Keratinocyte (primary cell): Measurements from ENCODE around the gene QSOX2. TPM values are rescaled to one million over a fixed set of nuclear protein-coding genes. Genes with fewer than 3 reads are reported as not detected.

Experiments used
- DNase-seq: peaks from one replicate; pipeline ENCODE4 v3.0.0-alpha.2; 2011; ENCODE audit warnings: low read depth, missing footprints, low spot score
- FAIRE-seq: peaks from 2 replicates; lab custom pipeline; 2011; peaks lifted over from hg19 to GRCh38; lab: Jason Lieb, UNC
- H2AFZ ChIP-seq: 2 replicates; pipeline ENCODE4 v1.6.0; 2012; ENCODE audit warnings: low read length, control low read depth, inconsistent platforms; ENCODE audit not compliant: control insufficient read depth
- H3K27ac ChIP-seq: 2 replicates; pipeline ENCODE4 v1.5.1; 2011; ENCODE audit warnings: low read length; ENCODE audit not compliant: control insufficient read depth, insufficient read depth
- H3K27me3 ChIP-seq: 3 replicates; pipeline ENCODE4 v1.6.0; 2011; ENCODE audit warnings: low read length; ENCODE audit not compliant: control insufficient read depth, insufficient read depth; ENCODE audit errors: extremely low read depth
- H3K36me3 ChIP-seq, 2 experiments: 2 replicates in 1 of 2; 3 replicates in 1 of 2; pipeline ENCODE4 v1.5.1; 2011; ENCODE audit warnings: low read length in 2 of 2, mild to moderate bottlenecking in 1 of 2; ENCODE audit not compliant: control insufficient read depth in 2 of 2, insufficient read depth in 2 of 2; ENCODE audit errors: extremely low read depth in 1 of 2
- H3K4me1 ChIP-seq: 3 replicates; pipeline ENCODE4 v1.5.1; 2011; ENCODE audit warnings: low read length; ENCODE audit not compliant: control insufficient read depth, insufficient read depth; ENCODE audit errors: extremely low read depth
- H3K4me2 ChIP-seq: 3 replicates; pipeline ENCODE4 v1.6.0; 2011; ENCODE audit warnings: low read depth, low read length; ENCODE audit not compliant: control insufficient read depth, insufficient read depth; ENCODE audit errors: extremely low read depth
- H3K4me3 ChIP-seq, 3 experiments: fragments of 200-600 bp in 1 of 3; sonication (generic) in 1 of 3; 2 replicates in 2 of 3; 3 replicates in 1 of 3; pipeline ENCODE4 v1.5.1; 2011 to 2016; ENCODE audit warnings: low read length in 3 of 3, mild to moderate bottlenecking in 3 of 3, control low read depth in 2 of 3, inconsistent platforms in 1 of 3, low read depth in 1 of 3, mixed read lengths in 1 of 3, mixed run types in 1 of 3, moderate library complexity in 1 of 3; ENCODE audit not compliant: control insufficient read depth in 2 of 3, insufficient read depth in 2 of 3; ENCODE audit errors: extremely low read depth in 1 of 3
- H3K79me2 ChIP-seq: 2 replicates; pipeline ENCODE4 v1.6.0; 2012; ENCODE audit warnings: low read length; ENCODE audit not compliant: control insufficient read depth, insufficient read depth
- H3K9ac ChIP-seq: 3 replicates; pipeline ENCODE4 v1.6.0; 2011; ENCODE audit warnings: low read length; ENCODE audit not compliant: control insufficient read depth, insufficient read depth; ENCODE audit errors: extremely low read depth
- H3K9me1 ChIP-seq: 3 replicates; pipeline ENCODE4 v1.6.0; 2011; ENCODE audit warnings: low read length; ENCODE audit not compliant: control insufficient read depth, insufficient read depth; ENCODE audit errors: extremely low read depth
- H3K9me3 ChIP-seq: 2 replicates; pipeline ENCODE4 v1.5.1; 2012; ENCODE audit warnings: low read depth, low read length; ENCODE audit not compliant: control insufficient read depth
- H4K20me1 ChIP-seq: 3 replicates; pipeline ENCODE4 v1.6.0; 2011; ENCODE audit warnings: low read length; ENCODE audit not compliant: control insufficient read depth, insufficient read depth; ENCODE audit errors: extremely low read depth
- CTCF ChIP-seq, 3 experiments: IDR thresholded peaks in 1 of 3; conservative IDR thresholded peaks in 1 of 3; optimal IDR thresholded peaks in 1 of 3; 2 replicates in 2 of 3; 3 replicates in 1 of 3; pipeline versions ENCODE3 to v1.5.1; 2011; ENCODE audit warnings: low read length in 3 of 3, mild to moderate bottlenecking in 3 of 3, moderate library complexity in 2 of 3, control low read depth in 1 of 3, inconsistent platforms in 1 of 3; ENCODE audit not compliant: insufficient read depth in 2 of 3; ENCODE audit errors: extremely low read depth in 1 of 3
- EZH2 ChIP-seq: IDR thresholded peaks from one replicate; pipeline ENCODE4 v1.6.1; 2012; ENCODE audit warnings: inconsistent platforms, mild to moderate bottlenecking, low read length, moderate library complexity
- dilution Hi-C: fragments of 300-500 bp; cut with MboI; formaldehyde crosslinking; loops from one replicate; pipeline ENCODE4 v1.7.0; 2020; ENCODE audit warnings: low sequenced_read_pairs; ENCODE audit not compliant: extremely low pct_ligation_motif_present
- polyA plus RNA-seq, 5 experiments: library from polyadenylated mRNA; depleted of rRNA in 3 of 5; stranded (reverse) in 3 of 5; stranded (forward) in 1 of 5; unstranded in 1 of 5; fragments of >200 nt; gene quantifications; 1 replicate in 1 of 5; 2 replicates in 3 of 5; 3 replicates in 1 of 5; pipeline versions ENCODE4 v1.2.1 to v1.2.3, GENCODE V29; 2011 to 2012; ENCODE audit warnings: missing spikeins in 2 of 5, low read depth in 1 of 5, low replicate concordance in 1 of 5

The QSOX2 gene
- polyA plus RNA-seq, 1 donor (not counting 4 experiments of a cell fraction or from before 2014, with no cell fraction given), result 11.9 TPM

DNA sequence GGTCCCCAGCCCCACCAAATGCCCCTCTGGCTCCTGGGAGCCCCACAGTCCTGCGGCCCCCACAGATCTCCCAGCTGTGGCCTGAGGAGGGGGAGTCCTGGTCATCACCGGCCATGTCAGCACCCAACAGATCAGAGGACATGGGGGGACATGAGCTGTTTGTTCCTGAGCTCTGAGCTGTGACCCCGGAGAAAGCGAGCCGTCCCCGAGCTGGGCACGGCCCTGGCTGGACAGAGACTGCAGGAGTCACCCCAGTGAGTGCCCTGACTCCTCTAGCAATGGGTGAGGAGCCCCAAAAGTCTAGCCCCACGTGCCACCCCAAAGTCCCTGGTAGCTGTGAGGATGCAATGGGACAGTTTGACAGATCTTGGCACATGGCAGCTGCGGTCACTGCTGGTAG lies 32.6 kb upstream of the QSOX2 start:
- Histone ChIP-seq H3K27ac (no peak overlapping the region), H4K20me1 (no peaks in the 10 kb centered on the region), H3K4me3 (no peak overlapping the region), H3K27me3 (peaks cover 41% of the 10 kb centered on the region), H3K79me2 (no peaks in the 10 kb centered on the region), H3K36me3 (no peaks in the 10 kb centered on the region), H3K4me1 (no peaks in the 10 kb centered on the region), H3K9me3 (no peaks in the 10 kb centered on the region), H2AFZ (no peak overlapping the region), H3K4me2 (no peak overlapping the region), H3K9ac (no peak overlapping the region), H3K9me1 (no peaks in the 10 kb centered on the region)
- DNase-seq (no peak), FAIRE-seq (no peak)
- TF ChIP-seq EZH2, result no peak
- TF ChIP-seq CTCF (optimal IDR thresholded peaks at IDR 0.05 in 1 of 3, IDR thresholded peaks at IDR 0.05 in 1 of 3, conservative IDR thresholded peaks at IDR 0.05 in 1 of 3; ENCODE audit: extremely low read depth in 1 of 3, insufficient read depth in 2 of 3, low read length in 3 of 3), result no peak
- dilution Hi-C loops, result no loop called here

DNA sequence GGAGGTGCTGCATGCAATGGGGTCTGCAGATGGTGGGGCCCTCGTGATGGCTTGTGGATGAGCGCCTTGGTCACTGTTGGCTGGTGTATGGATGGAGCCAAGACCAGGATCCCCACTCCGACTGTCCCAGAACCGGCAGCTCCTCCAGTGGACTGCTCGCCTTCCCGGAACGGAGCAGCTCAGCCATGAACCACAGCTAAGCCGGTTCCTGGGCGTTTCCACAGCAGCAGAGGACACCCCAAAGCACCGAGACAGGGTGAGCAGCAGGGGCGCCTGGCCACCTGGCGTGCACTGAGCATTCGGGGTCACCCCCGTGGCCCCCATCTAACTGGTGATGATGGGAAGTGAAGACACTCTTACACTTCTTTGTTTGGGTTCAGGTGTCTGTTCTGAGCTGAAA lies 32.1 kb upstream of the QSOX2 start:
- Histone ChIP-seq H3K36me3 (no peaks in the 10 kb centered on the region), H3K4me3 (no peak overlapping the region), H4K20me1 (no peaks in the 10 kb centered on the region), H3K9me1 (no peaks in the 10 kb centered on the region), H2AFZ (no peak overlapping the region), H3K9ac (no peak overlapping the region), H3K27me3 (peaks cover 40% of the 10 kb centered on the region), H3K9me3 (no peaks in the 10 kb centered on the region), H3K4me2 (no peak overlapping the region), H3K27ac (no peak overlapping the region), H3K4me1 (no peaks in the 10 kb centered on the region), H3K79me2 (no peaks in the 10 kb centered on the region)
- FAIRE-seq, result no peak
- TF ChIP-seq CTCF (optimal IDR thresholded peaks at IDR 0.05 in 1 of 3, IDR thresholded peaks at IDR 0.05 in 1 of 3, conservative IDR thresholded peaks at IDR 0.05 in 1 of 3; ENCODE audit: extremely low read depth in 1 of 3, insufficient read depth in 2 of 3, low read length in 3 of 3) (no peak), EZH2 (no peak)
- no peak for DNase-seq
- dilution Hi-C loops, result no loop called here
